ENCODE results near the gene ASS1.

The ASS1 gene

GRCh38 chr9:130477564-130477963, 32.8 kb downstream of the ASS1 start:
- DNase-seq, result no peak

- DNase-seq, result no peak
Measured at GRCh38 chr9:130478152-130478551, 33.4 kb downstream of the ASS1 start.

GRCh38 chr9:130478736-130479575, 34.2 kb downstream of the ASS1 start:
- DNase-seq, result no peak

- no peak for DNase-seq
Measured at GRCh38 chr9:130479587-130479986, 34.8 kb downstream of the ASS1 start.

- DNase-seq, result no peak
Measured at GRCh38 chr9:130480673-130481072, 35.9 kb downstream of the ASS1 start.

- DNase-seq, result no peak
Measured at GRCh38 chr9:130482463-130482862, 37.7 kb downstream of the ASS1 start.

GRCh38 chr9:130483371-130483971, 38.7 kb downstream of the ASS1 start:
- DNase-seq, result no peak

- DNase-seq, result no peak
Measured at GRCh38 chr9:130484362-130485072, 39.8 kb downstream of the ASS1 start.

- no peak for DNase-seq
Measured at GRCh38 chr9:130486103-130486502, 41.3 kb downstream of the ASS1 start.

GRCh38 chr9:130487500-130487899, 42.7 kb downstream of the ASS1 start:
- no peak for DNase-seq

GRCh38 chr9:130488621-130489330, 44.0 kb downstream of the ASS1 start:
- no peak for DNase-seq

- DNase-seq, result no peak
Measured at GRCh38 chr9:130490981-130491380, 46.2 kb downstream of the ASS1 start.

GRCh38 chr9:130491830-130492482, 47.2 kb downstream of the ASS1 start:
- no peak for DNase-seq

- DNase-seq, result no peak
Measured at GRCh38 chr9:130493021-130493420, 48.3 kb downstream of the ASS1 start.

- no peak for DNase-seq
Measured at GRCh38 chr9:130493476-130493875, 48.7 kb downstream of the ASS1 start.

GRCh38 chr9:130495067-130495466, 50.3 kb downstream of the ASS1 start:
- no peak for DNase-seq

- DNase-seq, result no peak
Measured at GRCh38 chr9:130497139-130497538, 52.4 kb downstream of the ASS1 start.

- DNase-seq, result no peak
Measured at GRCh38 chr9:130498298-130498917, 53.6 kb downstream of the ASS1 start.

- DNase-seq, result no peak
Measured at GRCh38 chr9:130498918-130499698, 54.3 kb downstream of the ASS1 start.

- no peak for DNase-seq
Measured at GRCh38 chr9:130499804-130500263, 55.1 kb downstream of the ASS1 start.

All from activated naive CD4-positive, alpha-beta T cell (primary cell).